Cerebellar nuclear complex (tissue), 1 donor: ENCODE data around the gene USP3.

ENCODE experiments used
- DNase-seq, 2 experiments: peaks; one replicate each; lab custom pipeline; 2025; lab: John Stamatoyannopoulos, UW

Gene USP3, protein sequence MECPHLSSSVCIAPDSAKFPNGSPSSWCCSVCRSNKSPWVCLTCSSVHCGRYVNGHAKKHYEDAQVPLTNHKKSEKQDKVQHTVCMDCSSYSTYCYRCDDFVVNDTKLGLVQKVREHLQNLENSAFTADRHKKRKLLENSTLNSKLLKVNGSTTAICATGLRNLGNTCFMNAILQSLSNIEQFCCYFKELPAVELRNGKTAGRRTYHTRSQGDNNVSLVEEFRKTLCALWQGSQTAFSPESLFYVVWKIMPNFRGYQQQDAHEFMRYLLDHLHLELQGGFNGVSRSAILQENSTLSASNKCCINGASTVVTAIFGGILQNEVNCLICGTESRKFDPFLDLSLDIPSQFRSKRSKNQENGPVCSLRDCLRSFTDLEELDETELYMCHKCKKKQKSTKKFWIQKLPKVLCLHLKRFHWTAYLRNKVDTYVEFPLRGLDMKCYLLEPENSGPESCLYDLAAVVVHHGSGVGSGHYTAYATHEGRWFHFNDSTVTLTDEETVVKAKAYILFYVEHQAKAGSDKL

DNA sequence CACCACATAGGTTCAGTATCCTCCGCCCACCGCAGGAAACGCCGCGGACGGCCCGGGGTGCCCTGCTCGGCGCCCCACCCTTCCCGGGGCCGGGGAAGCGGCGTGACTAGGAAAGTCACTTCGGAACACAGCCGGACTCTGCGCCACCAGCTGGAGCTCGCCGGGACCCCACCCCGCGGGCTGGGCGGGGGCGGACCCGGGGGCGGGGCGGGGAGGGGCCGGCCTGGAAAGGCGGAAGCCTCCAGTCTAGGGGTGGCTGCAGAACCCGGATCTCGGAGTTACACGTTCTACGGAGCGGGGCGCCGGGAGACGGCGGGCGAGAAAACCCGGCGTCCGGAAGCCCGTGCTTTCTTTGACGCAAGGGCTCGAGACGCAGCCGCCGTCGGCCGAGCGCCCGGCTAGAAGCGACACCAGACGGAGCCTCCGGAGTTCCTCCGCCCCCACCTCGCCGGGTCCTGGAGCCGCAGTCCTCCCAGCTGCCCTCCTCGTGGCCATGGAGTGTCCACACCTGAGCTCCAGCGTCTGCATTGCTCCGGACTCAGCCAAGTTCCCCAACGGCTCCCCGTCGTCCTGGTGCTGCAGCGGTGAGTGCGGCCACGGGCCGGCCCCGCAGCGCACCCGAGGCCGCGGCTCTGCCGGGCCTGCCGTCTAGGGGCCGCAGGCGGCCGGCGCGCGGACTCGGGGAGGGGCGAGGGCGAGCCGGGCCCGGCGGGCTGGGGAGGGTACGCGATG lies at the start of gene USP3:
Gene USP3, plus strand, starts transcription at position 347 of the 732 bp plus-strand sequence. Its CDS starts 147 bp downstream, at position 494.
- DNase-seq: peak; percentile 31 to 67

DNA sequence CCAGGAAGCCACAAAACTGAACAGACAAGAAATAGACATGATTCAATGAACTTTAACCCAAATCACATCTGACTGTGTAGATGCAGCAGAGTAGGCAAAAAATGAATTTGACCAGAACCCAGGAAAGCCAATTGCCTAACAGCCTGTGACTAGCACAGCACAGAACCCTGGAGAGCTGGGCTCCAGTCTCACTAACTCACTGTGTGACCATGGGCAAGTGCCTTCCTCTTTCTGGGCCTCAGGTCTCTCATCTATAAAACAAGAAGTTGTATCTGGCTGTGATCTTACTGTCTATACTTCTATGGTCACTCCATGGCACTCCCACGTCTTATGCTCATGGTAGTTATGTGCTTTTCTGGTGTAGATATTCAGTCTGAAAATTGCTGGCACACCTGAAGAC lies 48.1 kb upstream of the USP3 start:
- no peak for DNase-seq

DNA sequence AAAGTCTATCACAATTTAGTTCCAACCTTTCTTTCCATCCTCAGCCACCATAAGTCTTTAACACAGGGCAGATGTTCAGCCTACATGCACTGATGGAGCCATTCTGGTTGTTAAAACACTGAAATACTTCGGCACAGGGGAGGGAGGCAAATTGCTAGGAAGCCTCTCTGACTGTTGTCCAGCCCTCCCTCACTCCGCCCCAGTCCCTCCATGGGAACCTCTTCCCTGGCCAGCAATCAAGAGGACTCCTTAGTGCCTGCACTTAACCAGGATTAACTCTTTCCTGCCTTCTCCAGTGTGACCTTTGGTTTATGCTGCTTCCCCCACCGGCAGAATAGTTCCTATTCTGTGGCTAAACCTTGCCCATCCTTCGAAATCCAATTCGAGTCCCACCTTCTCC lies 47.0 kb upstream of the USP3 start:
- DNase-seq: no peak

DNA sequence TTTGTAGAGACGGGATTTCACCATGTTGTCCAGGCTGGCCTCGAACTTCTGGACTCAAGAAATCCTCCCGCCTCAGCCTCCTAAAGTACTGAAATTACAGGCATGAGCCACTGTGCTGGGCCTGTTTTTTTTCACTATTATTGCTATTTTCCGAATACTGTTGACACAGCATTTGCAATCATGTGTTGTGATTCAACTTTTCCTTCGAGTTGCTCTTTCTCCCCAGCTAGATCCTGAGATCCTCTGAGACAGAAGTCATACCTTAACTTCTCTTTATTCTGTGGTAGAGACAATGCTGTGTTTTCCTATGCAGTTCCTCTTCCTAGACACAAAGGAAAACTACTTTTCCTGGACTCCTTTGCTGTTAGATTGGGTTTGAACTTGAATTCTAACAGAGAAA lies 46.4 kb upstream of the USP3 start:
- DNase-seq: no peak

DNA sequence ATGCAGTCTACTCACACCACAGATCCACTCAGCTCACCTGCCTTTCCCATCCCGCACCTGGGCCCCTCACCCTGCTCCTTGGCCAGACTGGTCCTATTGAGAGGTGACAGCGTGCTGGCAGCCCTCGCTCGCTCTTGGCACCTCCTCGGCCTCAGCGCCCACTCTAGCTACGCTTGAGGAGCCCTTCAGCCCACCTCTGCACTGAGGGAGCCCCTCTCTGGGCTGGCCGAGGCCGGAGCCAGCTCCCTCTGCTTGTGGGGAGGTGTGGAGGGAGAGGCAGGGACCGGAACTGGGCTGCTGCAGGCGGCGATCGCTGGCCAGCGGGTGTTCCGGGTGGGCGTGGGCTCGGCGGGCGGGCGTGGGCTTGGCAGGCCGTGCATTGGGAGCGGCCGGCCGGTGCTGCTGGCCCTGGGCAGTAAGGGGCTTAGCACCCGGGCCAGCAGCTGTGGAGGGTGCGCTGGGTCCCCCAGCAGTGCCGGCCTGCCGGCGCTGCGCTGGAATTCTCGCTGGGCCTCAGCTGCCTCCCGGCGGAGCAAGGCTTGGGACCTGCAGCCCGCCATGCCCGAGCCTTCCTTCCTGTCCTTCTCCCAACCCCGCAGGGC lies 45.5 kb upstream of the USP3 start:
- no peak for DNase-seq

DNA sequence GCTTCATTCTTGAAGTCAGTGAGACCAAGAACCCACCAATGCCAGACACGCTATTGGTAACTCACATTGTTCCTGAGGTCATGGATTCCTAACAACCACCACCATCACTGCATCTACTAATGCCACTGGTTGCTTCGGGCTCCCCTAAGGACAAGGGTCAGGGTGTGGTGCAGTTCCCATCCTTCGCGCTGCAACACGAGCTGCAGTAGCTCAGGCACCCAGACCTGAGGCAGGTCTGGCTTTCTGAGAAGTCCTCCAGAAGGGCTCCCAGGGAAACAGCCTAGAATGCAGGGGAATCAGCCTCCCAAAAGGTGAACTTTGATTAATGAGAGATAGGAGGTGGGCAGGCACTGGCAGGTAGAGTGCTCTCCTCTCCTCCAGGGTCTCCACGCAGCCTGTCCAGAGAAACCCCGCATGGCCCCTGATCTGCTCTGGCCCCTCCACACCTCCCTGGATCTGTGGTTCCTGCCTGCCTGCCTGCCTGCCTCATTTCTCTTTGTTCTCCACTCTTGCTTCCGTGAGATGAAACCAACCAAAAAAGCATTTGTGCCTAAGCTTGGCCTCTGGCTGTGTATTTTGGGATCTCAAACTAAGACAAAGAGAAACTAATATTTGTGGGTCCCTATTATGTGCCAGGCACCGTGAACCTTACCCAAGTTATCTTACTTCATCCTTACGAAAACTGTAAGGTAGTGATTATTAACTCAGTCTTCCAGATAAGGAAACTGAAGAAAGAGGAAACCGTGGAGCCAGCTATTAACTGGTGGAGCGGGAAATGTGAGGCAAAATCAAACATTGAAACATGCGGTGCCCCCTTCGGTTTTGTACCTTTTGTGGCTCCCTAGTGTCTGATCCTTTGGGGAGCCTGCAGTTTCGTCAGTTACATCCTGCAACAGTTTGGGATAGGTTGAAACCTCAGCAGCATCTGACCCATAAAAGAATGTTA lies 43.9 kb upstream of the USP3 start:
- no peak for DNase-seq

DNA sequence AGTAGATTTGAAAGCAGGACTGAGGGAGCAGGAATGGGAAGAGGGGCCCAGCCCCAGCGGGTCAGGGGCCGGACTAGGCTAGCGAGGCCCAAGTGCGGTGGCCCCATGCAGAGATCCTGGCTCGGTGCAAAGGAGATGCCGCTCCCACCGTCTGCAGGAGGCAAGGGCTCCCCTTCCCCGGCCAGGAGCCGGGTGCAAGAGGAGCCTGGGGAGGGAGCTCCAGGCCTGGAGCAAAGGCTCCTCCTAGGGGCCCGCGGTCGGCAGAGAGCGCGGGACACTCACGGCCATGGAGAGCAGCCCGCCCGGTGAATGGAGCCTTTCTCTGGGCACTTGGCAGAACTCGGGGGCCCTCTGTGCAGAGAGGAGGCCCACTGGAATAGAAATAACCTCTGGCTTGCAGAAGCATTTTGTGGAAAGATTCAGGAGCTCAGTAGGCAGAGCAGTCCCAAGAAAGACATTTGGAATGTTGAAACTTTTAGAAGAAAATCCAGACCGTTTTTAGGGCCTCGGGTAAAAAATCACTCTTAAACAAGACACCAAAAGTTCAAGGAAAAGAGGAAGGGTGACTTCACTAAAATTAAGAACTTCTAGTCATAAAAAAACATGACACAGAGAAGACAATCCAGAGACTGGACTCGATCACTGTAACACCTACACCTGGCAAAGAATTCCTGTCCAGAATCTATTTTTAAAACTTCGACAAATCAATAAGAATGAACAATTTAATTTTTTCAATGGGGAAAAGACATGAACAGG lies 43.0 kb upstream of the USP3 start:
- no peak for DNase-seq

DNA sequence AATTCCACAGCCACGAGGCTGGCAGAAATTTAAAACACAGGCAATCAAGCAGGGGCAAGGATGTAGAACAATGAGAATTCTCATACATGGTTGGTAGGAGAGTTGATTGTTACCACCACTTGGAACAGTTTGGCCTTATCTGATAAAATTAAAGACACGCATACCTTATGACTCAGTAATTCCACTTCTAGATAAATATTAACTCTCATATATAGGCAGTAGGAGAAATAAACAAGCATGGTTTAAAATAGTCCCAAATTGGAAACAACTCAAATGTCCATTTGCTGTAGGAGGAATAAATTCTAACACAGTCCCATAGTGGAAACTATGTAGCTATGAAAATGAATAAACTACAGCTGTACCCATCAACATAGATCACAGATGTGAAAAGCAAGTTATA lies 42.3 kb upstream of the USP3 start:
- DNase-seq: no peak

DNA sequence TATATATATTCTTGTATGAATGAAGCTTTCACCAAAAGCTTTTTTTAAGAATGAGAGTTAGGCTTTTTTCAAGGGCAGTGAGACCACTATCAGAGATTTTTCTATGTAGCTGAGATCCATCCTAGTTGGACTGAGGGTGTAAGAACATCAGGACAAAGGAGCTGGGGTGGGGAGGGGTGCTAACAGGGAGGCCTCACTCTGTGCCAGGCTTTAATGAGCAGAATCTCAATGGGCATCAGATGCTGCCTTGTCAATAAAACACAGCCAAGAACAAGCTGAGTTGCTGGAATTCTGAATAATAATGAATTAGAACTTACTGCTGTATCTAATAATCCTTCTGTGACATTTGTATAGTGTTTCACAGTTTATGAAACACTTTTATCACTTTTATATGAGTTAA lies 41.4 kb upstream of the USP3 start:
- no peak for DNase-seq

DNA sequence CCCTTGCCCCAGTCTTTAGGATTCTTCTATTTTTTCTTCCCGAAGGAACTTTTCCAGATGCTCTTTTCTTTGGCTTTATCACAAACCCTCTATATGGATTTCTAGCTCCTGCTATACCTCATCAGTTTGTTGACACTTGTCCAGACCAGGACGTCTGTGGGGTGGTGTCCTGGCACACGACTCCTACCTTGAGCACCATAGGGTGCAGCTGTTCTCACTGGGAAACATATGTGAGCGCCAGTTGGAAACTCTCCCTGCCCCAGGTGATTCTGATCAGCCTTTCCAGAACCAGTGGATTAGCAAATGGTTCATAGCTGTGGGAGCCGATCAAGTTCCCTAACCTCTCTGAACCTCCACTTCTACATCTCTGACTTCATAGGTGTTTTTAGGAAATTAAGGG lies 40.6 kb upstream of the USP3 start:
- DNase-seq: no peak

DNA sequence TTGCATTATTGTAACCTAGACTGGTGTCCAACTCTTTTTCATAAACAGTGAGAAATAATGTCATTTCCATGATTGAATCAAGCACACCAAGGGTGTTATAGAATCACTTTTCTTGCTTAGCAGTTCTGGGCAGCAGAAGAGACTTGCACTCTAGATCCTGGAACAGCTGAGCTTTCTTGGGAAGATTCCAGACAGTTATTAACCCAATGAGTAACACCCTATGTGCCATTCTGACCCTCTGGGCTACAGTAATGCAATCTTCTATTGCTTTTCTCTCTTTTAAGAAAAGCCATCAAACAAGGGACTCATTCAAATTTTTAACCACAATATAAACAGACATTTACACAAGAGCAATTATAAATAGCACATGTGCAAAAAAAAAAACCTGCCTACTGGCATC lies 39.3 kb upstream of the USP3 start:
- DNase-seq: no peak

DNA sequence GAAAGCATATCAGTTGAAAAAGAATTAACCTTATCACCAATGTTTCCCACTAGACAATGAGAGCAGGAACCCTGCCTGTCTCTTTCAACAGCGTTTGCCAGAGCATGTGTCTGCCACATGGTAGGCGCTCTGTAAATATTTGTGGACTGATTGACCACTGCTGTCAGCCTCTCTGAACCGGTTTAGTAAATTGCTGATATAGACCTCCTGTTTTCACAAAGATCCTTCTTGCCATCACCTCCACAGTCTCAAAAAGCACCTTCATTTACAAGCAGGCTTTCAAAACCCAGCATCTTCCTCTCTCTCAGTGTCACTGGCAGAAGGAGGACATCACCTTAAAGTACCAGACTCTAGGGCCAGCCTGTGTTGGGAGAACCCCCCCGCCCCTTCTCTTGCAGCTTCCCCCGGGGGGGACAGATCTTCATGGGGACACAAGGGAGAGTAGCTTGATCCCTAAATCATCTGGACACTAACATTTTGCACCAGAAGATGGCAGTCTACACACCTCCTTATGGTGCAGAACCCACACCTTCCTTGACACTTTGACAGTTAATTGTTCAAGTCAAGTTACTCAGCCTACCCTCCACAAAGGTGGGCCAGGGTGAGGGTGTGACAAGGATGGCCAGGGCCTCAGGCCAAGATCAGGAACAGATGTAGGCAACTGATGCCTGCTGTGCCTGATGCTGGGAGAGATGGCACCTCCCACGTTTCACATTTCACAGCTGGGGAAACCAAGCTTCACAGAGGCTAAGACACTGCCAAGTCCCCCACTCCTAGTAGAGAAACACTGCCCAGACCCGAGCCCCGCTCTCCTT lies 37.8 kb upstream of the USP3 start:
- DNase-seq: peak in 1 of 2 experiments; percentile 0

DNA sequence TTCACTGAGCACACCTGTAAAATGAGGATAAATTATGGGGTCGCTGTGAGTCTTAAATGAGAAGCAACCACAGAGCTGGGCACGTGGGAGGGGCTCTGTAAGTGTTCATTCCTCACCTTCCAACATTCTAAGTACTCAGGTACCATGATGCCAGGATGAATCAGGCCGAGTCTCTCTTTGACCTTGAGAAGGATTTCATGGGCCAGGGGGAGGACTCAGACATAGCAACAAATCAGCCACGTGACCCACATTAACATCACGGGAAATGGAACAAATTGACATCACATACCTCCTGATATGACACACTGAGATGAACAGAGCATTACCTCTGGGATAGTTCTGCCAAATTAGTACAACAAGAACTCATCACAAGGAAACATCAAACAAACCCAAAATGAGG lies 35.2 kb upstream of the USP3 start:
- no peak for DNase-seq

DNA sequence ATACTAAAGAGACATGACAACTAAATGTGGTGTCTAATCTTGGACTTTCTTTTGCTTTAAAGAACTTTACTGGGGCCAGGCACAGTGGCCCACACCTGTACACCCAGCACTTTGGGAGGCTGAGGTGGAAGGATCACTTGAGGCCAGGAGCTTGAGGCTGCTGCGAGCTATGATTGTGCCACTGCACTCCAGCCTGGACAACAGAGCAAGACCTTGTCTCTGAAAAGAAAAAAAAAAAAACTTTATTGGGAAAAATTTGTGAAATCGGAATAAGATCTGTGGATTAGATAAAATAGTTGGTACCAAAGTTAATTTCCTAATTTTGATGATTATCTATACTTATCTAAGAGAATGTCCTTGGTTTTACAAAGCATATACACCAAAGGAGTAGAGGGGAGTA lies 34.4 kb upstream of the USP3 start:
- no peak for DNase-seq

DNA sequence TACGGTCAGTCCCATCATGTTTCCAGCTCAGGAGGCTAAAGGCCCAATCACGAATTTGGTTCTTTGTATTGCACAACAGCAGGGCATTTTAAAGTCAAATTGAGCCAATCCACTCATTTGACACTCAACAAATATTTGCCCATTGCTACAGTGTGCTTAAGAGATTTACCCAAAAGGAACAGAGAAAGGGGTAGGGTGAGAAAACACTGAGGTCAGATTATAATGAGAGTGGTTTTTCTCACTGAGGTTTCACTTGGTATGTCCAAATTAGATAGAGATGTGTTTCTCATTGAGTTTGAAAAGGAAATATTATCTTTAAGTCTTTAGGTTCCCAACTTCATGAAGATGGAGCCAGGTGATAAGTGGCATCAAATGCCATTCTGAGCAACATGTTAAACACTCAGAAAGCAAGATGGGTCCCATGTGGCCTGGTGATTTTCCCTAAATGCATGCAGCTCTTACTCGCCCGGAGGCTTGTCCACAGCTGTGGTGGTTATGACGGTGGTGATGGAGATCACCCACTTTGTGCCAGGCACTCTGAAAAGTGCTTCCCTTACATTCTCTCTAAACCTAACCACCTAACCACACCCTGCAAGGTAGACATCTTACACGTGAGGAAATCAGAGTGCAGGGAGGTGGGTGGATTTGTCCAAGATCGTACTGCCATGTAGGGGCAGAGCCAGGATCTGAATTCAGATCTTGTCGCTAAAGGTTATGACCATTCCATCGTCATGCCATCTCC lies 31.2 kb upstream of the USP3 start:
- no peak for DNase-seq

DNA sequence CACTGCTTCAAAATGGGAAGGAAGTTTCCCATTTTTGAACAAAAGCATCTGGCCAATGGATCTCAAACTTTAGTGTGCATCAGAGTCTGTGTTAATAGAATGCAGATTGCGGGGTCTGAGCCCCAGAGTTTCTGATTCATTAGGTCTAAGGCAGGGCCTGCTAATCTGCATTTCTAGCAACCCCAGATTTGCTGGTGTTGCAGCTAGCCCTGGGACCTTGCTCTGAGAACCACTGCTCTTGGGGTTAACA lies 30.7 kb upstream of the USP3 start:
- no peak for DNase-seq

DNA sequence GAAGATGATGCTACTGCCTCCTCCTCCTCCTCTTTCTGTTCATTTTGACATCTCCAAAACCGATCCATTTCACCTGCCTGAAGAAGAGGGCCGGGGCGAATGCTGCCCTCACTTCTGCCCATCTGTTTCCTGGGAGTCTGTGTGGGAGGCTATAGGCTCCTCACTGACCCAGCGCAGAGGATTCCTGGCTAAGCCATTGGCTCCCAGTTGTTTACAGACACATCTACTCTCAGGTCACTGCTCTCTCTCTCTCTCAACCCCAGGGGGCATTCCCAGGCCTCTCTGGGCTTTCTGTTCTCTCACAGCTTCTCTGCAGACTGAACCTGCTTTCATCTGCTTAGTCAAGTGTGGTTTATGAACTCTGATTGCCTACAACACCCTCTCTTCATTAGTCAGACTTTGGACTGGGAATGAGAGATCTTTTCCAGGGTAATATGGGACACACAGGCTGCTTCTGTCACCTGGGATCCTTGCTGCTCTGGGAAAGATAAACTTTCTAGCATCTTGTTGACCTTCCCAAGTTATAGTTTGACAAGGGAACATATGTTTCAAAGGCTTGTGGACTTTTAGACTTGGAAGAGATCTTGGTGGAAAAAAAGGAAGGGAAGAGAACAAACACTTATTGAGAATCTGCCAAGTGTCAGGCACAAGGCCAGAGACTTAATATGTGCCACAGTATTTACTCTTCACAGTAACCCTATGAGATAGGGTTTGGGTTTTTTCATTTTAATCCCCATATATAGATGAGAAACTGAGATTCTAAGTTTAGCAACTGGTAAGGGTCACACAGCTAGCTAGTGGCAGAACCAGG lies 30.2 kb upstream of the USP3 start:
- no peak for DNase-seq

DNA sequence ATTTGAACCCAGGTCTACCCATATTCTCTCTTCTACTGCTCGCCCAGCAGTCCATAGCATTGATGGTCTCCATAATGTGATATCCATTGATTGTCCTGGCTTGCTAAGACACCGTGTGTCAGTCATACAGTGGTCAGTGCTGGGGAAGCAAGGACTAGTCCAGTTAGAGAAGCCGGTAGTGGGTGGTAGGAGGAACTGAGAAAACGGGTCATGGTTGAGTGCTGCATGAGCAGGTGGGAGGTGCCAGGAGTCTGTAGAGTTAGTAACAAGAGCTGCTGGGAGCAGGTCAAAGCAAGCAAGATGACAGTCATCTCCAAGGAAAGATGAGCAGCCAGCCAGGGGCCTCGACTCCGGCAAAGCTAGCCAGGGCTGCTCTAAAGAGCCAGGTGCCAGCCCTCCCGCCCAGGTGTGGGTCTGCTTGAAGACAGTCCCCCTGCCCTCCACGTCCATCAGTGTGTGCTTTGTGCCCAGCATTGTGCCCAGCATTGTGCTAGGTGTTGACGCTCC lies 29.5 kb upstream of the USP3 start:
- no peak for DNase-seq

DNA sequence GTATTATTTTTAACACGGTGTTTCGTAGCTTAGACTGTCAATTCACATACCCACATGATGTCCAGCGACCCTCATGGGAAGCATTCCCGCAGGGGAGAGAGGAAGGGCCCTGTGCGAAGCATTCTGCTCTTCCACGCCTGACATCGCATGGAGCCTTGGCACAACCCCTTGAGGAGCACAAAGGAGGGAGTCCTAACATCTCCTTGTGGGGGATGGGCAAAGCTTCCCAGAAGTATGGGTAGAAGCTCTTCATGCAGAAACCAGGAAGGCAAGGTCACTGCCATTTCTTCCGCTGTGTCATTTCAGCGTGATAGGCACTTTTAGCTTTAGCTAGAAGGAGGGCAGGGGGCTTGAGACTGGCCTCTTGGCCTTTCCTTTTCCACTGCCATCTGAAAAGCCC lies 28.7 kb upstream of the USP3 start:
- DNase-seq: no peak
